WTC11 (cell line): ENCODE measurements around the gene DMAC1. TPM values are rescaled to one million over a fixed set of nuclear protein-coding genes. Genes with fewer than 3 reads are reported as not detected.

Experiments
- ATAC-seq: fragments of 200-7000 bp; cut with Tn5 transposase; 2 replicates; pipeline ENCODE4 v1.10.0; 2021; ENCODE audit warnings: mild to moderate bottlenecking, moderate library complexity
- CTCF ChIA-PET: fragments of 300-600 bp; sonication (Branson Sonifier 250); formaldehyde crosslinking; loops from one replicate; lab custom pipeline; 2021; ENCODE audit warnings: antibody characterized with exemption; lab: Charles Lee
- POLR2A ChIA-PET: fragments of 350-600 bp; sonication (Branson Sonifier 250); formaldehyde crosslinking; loops from one replicate; lab custom pipeline; 2021; ENCODE audit warnings: antibody characterized with exemption; lab: Charles Lee
- DNase-seq: peaks from one replicate; pipeline ENCODE4 v3.0.0; 2021; ENCODE audit warnings: low spot score
- H3K27ac Mint-ChIP-seq: 2 replicates; pipeline ENCODE4 v1.8.0; 2021; ENCODE audit warnings: mixed read lengths
- H3K27me3 Mint-ChIP-seq: 2 replicates; pipeline ENCODE4 v1.8.0; 2021; ENCODE audit warnings: low read depth, mild to moderate bottlenecking, moderate library complexity, mixed read lengths
- H3K36me3 Mint-ChIP-seq: 2 replicates; pipeline ENCODE4 v1.8.0; 2021; ENCODE audit warnings: mixed read lengths
- H3K4me1 Mint-ChIP-seq: 2 replicates; pipeline ENCODE4 v1.8.0; 2022; ENCODE audit warnings: mixed read lengths
- H3K4me3 Mint-ChIP-seq: 2 replicates; pipeline ENCODE4 v1.8.0; 2021; ENCODE audit warnings: mild to moderate bottlenecking, moderate library complexity, mixed read lengths
- H3K9me3 Mint-ChIP-seq: 2 replicates; pipeline ENCODE4 v1.8.0; 2021; ENCODE audit warnings: mixed read lengths
- AR ChIP-seq: fragments of 250-450 bp; sonication (Bioruptor Pico); IDR thresholded peaks from 2 replicates; pipeline ENCODE4 v1.9.0; 2021; ENCODE audit warnings: mild to moderate bottlenecking
- E2F1 ChIP-seq: sonication (generic); formaldehyde crosslinking; IDR thresholded peaks from 2 replicates; pipeline ENCODE4 v1.8.0; 2022; ENCODE audit warnings: mild to moderate bottlenecking, missing genetic modification reagents
- GABPB1 ChIP-seq: sonication (generic); formaldehyde crosslinking; IDR thresholded peaks from 2 replicates; pipeline ENCODE4 v1.8.1; 2023; ENCODE audit warnings: mild to moderate bottlenecking, missing genetic modification reagents
- RELA ChIP-seq: sonication (generic); formaldehyde crosslinking; IDR thresholded peaks from 2 replicates; pipeline ENCODE4 v1.8.1; 2022; ENCODE audit warnings: missing genetic modification reagents, mild to moderate bottlenecking, borderline replicate concordance
- TCF7 ChIP-seq: sonication (generic); formaldehyde crosslinking; IDR thresholded peaks from 2 replicates; pipeline ENCODE4 v1.8.0; 2022; ENCODE audit warnings: mild to moderate bottlenecking, low read depth, missing genetic modification reagents, moderate library complexity
- TEAD1 ChIP-seq: sonication (generic); formaldehyde crosslinking; IDR thresholded peaks from 2 replicates; pipeline ENCODE4 v1.8.0; 2022; ENCODE audit warnings: mild to moderate bottlenecking, missing genetic modification reagents
- USF1 ChIP-seq: sonication (generic); formaldehyde crosslinking; IDR thresholded peaks from 2 replicates; pipeline ENCODE4 v1.8.0; 2022; ENCODE audit warnings: mild to moderate bottlenecking, missing genetic modification reagents
- ZBTB43 ChIP-seq: sonication (generic); formaldehyde crosslinking; IDR thresholded peaks from 2 replicates; pipeline ENCODE4 v1.8.1; 2023; ENCODE audit warnings: mild to moderate bottlenecking, missing genetic modification reagents
- ZNF121 ChIP-seq: sonication (generic); formaldehyde crosslinking; IDR thresholded peaks from 2 replicates; pipeline ENCODE4 v1.8.0; 2023; ENCODE audit warnings: missing genetic modification reagents
- ZNF423 ChIP-seq: fragments of 250-450 bp; sonication (Bioruptor Pico); IDR thresholded peaks from 2 replicates; pipeline ENCODE4 v2.1.2; 2022; ENCODE audit warnings: mild to moderate bottlenecking, moderate library complexity
- ZNF512 ChIP-seq: sonication (generic); formaldehyde crosslinking; IDR thresholded peaks from 2 replicates; pipeline ENCODE4 v1.8.1; 2022; ENCODE audit warnings: missing genetic modification reagents, borderline replicate concordance
- total RNA-seq: library from RNA; stranded (reverse); gene quantifications from 3 replicates; pipeline ENCODE4 v1.2.3, GENCODE V29; 2021
- TF ChIP-seq, protein P1 (sequence below): fragments of 250-450 bp; sonication (Bioruptor Pico); conservative IDR thresholded peaks from 2 replicates; pipeline ENCODE4 v1.9.0; 2021; ENCODE audit warnings: mild to moderate bottlenecking
- TF ChIP-seq, protein P2 (sequence below): sonication (generic); formaldehyde crosslinking; IDR thresholded peaks from 2 replicates; pipeline ENCODE4 v1.8.1; 2023; ENCODE audit warnings: mild to moderate bottlenecking, missing genetic modification reagents, moderate library complexity
- TF ChIP-seq, protein P3 (sequence below): sonication (generic); formaldehyde crosslinking; IDR thresholded peaks from 2 replicates; pipeline ENCODE4 v1.8.0; 2023; ENCODE audit warnings: missing genetic modification reagents
- TF ChIP-seq, protein P4 (sequence below): fragments of 250-450 bp; sonication (Bioruptor Pico); IDR thresholded peaks from 2 replicates; pipeline ENCODE4 v1.9.0; 2021; ENCODE audit warnings: moderate library complexity, mild to moderate bottlenecking, inconsistent platforms, borderline replicate concordance
- TF ChIP-seq, protein P5 (sequence below): sonication (generic); formaldehyde crosslinking; IDR thresholded peaks from 2 replicates; pipeline ENCODE4 v1.8.1; 2023; ENCODE audit warnings: mild to moderate bottlenecking, missing genetic modification reagents, borderline replicate concordance

Gene DMAC1
- total RNA-seq, 1 experiment from 2014 or later = 71.2 TPM

DNA sequence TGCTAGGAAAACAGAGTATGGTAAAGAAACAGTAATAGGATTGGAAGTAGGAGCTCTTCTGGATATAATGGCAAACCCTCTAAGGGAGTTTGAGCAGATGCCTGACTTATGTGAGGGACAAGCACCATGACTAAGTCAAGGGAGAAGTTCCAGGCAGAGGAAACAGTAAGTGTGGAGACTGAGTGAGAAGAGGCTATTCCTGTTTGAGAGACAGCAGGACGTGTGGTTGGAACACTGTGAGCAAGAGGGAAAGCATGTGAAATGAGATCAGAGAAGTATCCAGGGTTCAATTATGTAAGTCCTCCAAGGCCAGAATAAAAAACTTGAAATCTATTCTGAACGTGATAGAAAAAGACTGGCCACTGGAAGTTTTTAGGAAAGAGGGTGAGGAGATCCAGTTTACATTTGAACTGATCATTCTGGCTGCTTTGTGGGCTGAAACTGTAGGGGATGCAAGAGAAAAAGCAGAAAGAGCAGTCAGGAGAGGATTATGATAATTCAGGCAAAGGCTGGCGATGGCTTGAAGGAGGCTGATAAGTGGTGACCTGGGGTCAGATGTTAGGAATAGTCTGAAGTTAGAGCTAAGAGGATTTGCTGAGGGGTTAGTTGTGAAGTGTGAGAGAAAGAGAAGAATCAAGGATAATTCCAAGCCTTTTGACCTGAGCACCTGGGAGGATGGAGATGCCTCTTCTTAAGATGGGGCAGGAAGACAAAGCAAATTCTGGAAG is 19.2 kb downstream of the DMAC1 start (continued):
- TF ChIP-seq AR (no peak), GABPB1 (CRISPR knock-in tag) (no peak), TCF7 (CRISPR knock-in tag) (no peak), E2F1 (CRISPR knock-in tag) (no peak), TEAD1 (CRISPR knock-in tag) (no peak), ZNF121 (CRISPR knock-in tag) (no peak), ZNF423 (CRISPR knock-in tag) (no peak), ZNF512 (CRISPR knock-in tag) (no peak)
- TF ChIP-seq, protein P1, sequence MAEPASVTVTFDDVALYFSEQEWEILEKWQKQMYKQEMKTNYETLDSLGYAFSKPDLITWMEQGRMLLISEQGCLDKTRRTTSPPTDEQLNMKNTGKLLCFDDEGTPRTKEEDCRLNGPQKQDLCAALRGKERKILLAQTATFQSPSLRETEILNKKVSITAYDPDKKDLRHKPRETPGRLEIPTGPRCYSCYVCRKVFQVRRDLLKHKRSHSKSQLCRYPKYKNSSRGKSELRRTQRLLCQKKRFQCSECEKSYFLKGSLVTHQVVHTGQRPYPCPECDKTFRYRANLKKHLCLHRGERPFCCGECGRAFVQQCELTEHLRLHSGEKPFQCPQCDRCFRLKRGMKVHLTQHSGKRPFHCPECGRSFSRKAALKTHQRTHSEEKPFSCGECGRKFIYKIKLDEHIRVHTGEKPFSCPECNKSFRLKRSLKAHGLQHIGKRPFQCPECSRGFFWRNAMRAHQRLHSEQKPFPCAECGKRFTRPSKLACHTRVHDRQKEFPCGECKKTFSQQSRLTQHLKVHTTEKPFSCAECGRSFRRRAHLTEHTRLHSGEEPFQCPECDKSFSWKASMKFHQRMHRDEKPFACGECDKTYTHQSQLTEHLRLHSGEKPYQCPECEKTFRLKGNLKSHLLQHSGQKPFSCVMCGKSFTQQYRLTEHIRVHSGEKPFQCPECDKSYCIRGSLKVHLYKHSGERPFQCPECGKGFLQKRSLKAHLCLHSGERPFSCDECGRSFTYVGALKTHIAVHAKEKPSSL (CRISPR knock-in tag) = no peak
- TF ChIP-seq, protein P2, sequence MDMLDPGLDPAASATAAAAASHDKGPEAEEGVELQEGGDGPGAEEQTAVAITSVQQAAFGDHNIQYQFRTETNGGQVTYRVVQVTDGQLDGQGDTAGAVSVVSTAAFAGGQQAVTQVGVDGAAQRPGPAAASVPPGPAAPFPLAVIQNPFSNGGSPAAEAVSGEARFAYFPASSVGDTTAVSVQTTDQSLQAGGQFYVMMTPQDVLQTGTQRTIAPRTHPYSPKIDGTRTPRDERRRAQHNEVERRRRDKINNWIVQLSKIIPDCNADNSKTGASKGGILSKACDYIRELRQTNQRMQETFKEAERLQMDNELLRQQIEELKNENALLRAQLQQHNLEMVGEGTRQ (CRISPR knock-in tag) = no peak
- TF ChIP-seq, protein P3, sequence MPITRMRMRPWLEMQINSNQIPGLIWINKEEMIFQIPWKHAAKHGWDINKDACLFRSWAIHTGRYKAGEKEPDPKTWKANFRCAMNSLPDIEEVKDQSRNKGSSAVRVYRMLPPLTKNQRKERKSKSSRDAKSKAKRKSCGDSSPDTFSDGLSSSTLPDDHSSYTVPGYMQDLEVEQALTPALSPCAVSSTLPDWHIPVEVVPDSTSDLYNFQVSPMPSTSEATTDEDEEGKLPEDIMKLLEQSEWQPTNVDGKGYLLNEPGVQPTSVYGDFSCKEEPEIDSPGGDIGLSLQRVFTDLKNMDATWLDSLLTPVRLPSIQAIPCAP (CRISPR knock-in tag) = no peak
- TF ChIP-seq, protein P4, sequence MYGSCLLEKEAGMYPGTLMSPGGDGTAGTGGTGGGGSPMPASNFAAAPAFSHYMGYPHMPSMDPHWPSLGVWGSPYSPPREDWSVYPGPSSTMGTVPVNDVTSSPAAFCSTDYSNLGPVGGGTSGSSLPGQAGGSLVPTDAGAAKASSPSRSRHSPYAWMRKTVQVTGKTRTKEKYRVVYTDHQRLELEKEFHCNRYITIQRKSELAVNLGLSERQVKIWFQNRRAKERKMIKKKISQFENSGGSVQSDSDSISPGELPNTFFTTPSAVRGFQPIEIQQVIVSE (CRISPR knock-in tag) = no peak

DNA sequence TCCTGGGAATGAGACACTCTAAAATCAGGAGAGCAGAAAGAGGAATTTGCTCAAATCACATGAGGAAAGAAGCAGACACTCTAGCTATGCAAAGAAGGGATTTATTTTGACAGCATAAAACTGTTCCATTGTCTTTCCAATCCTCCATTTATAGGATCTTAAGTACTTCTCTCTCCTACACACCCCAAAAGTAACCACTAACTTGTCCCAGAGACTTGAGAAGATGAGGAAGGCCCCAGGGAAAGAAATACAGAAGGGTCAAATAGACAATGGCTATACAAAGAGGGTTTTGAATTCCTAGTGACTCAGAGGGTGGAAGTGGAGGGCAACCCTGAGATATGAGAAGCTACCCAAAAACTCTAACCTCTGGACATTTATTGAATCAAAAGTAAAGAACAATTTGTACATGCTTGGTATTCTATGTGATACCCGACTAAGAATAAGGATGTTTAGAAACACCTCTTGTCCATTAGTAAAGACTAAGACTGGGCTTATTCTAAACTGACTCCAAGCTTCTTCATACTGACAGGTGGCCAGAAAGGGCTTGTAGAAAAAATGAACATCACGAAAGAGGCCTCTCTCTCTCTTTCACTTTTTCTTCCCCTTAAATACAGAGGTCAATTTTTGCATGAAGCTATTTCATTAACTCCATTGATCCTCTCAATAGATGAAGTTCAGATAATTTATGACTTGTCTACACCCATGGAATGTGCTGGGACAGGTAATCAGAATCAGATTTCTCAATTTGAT is 20.6 kb downstream of the DMAC1 start:
- no peak for ATAC-seq
- CTCF ChIA-PET = no interaction called here
- Mint-ChIP-seq H3K27me3 (no peaks in the 10 kb centered on the region), H3K36me3 (no peaks in the 10 kb centered on the region), H3K4me1 (peaks cover 15% of the 10 kb centered on the region), H3K27ac (no peak overlapping the region), H3K4me3 (no peak overlapping the region), H3K9me3 (no peaks in the 10 kb centered on the region)
- no peak for DNase-seq
- POLR2A ChIA-PET = no interaction called here
- no peak for TF ChIP-seq RELA (CRISPR knock-in tag)
- no peak for TF ChIP-seq USF1 (CRISPR knock-in tag)
- TF ChIP-seq, protein P5, sequence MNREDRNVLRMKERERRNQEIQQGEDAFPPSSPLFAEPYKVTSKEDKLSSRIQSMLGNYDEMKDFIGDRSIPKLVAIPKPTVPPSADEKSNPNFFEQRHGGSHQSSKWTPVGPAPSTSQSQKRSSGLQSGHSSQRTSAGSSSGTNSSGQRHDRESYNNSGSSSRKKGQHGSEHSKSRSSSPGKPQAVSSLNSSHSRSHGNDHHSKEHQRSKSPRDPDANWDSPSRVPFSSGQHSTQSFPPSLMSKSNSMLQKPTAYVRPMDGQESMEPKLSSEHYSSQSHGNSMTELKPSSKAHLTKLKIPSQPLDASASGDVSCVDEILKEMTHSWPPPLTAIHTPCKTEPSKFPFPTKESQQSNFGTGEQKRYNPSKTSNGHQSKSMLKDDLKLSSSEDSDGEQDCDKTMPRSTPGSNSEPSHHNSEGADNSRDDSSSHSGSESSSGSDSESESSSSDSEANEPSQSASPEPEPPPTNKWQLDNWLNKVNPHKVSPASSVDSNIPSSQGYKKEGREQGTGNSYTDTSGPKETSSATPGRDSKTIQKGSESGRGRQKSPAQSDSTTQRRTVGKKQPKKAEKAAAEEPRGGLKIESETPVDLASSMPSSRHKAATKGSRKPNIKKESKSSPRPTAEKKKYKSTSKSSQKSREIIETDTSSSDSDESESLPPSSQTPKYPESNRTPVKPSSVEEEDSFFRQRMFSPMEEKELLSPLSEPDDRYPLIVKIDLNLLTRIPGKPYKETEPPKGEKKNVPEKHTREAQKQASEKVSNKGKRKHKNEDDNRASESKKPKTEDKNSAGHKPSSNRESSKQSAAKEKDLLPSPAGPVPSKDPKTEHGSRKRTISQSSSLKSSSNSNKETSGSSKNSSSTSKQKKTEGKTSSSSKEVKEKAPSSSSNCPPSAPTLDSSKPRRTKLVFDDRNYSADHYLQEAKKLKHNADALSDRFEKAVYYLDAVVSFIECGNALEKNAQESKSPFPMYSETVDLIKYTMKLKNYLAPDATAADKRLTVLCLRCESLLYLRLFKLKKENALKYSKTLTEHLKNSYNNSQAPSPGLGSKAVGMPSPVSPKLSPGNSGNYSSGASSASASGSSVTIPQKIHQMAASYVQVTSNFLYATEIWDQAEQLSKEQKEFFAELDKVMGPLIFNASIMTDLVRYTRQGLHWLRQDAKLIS (CRISPR knock-in tag) = no peak
- no peak for TF ChIP-seq GABPB1 (CRISPR knock-in tag)
- TF ChIP-seq ZBTB43 = no peak
